Measurements from ENCODE around the gene NEURL1. TPM values are rescaled to one million over a fixed set of nuclear protein-coding genes. Genes with fewer than 3 reads are reported as not detected.
A peak's percentile ranks its signal among the peaks of the same experiment; 100 is the strongest.

The NEURL1 gene
- total RNA-seq, 1 donor from 2014 or later: 12.0 TPM

DNA sequence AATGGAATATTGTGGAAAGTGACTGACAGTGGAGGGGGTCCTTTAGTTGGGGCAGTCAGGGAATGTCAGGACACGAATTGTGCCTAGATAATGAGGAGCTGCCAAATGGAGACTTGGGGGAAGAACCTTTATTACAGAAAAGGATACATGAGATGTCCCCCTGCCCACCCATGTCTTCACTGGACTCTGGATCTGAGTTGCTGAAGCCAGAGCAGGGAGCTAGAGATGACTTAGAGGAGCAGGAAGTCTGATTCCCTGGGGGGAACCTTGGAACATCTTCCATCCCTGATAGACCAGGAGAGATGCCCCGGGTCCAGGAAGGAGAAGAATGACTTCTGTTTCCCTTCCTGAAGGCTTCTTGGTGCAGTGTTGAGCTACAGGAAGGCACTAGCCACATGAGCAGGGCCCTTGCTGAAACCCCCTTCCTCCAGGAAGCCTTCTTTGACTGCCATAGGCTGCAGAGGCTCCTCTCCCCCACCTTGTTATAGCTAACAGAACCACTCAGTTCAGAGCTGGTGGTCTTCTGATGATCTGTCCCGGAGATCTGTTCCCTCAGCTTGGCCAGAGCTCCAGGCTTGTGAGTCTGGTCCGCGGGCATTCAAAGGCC, 747 bp upstream of the NEURL1 start:
- H3K36me3 ChIP-seq (ENCODE audit: control insufficient read depth in 3 of 3, insufficient read depth in 3 of 3, low read length in 3 of 3): no peaks in the 10 kb centered on the region
- H3K9ac ChIP-seq (ENCODE audit: low read depth in 1 of 3, low read length in 3 of 3): no peak overlapping the region
- H3K27me3 ChIP-seq (ENCODE audit: control insufficient read depth in 3 of 3, insufficient read depth in 3 of 3, low read length in 3 of 3): peaks cover 16 to 35% (median 22%) of the 10 kb centered on the region in 3 donors
- H3K4me1 ChIP-seq (ENCODE audit: control insufficient read depth in 3 of 3, insufficient read depth in 3 of 3, low read length in 3 of 3): peaks cover 13 to 15% (median 14%) of the 10 kb centered on the region in 3 donors
- no peak overlapping the region for H3K4me3 ChIP-seq (ENCODE audit: low read length in 3 of 3)
- H3K27ac ChIP-seq (ENCODE audit: low read depth, low read length): no peak overlapping the region
- no peaks in the 10 kb centered on the region for H3K9me3 ChIP-seq (ENCODE audit: control insufficient read depth in 3 of 3, low read length in 3 of 3)

DNA sequence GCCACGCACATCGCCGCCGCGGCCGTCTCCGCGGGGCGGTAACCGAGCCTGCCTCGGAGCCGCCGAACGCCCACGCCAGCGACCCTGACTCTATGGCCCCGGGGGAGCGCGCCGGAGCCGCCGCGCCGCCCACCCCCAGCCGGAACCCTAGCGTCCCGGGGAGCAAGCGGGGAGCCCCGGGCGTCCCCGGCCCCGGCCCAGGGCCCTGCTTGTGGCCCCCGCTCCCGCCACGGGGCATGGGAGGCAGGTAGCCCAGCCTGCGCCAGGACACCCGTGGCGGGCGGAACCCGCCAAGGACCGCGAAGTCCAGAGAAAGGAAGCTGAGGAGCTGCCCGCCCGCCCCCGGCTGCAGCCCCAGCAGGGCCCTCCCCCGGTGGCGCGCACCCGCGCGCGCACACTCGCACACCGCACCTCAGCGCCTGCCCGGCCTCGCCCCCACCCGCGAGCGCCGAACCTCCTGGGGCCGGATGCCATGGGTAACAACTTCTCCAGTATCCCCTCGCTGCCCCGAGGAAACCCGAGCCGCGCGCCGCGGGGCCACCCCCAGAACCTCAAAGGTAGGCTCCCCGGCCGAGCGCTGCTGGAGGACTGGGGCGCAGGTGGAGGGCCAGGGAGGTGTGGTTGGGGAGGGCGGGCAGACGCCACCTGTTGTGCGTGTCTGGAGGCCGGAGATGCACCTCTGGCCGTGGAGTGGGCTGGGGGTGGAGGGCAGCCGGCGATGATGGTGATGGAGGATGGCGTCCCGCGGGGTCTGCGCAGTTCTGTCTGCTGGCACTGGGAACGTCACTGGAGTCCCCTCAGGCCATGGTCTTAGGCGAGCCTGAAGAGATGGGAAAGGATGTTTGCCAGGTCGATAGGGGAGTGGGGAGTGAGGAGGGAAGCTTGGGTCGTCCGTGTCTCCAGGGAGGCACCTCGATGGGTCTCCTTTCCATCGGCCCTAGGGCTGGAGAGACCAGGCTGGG, 692 bp downstream of the NEURL1 start:
- H3K9me3 ChIP-seq (ENCODE audit: control insufficient read depth in 3 of 3, low read length in 3 of 3): no peaks in the 10 kb centered on the region
- no peak overlapping the region for H3K27ac ChIP-seq (ENCODE audit: low read depth, low read length)
- peak overlapping the region in 2 of 3 donors; percentile 32 to 54 for H3K4me3 ChIP-seq (ENCODE audit: low read length in 3 of 3)
- H3K36me3 ChIP-seq (ENCODE audit: control insufficient read depth in 3 of 3, insufficient read depth in 3 of 3, low read length in 3 of 3): no peaks in the 10 kb centered on the region
- H3K4me1 ChIP-seq (ENCODE audit: control insufficient read depth in 3 of 3, insufficient read depth in 3 of 3, low read length in 3 of 3): peaks cover 13 to 15% (median 14%) of the 10 kb centered on the region in 3 donors
- peak overlapping the region in 1 of 3 donors; percentile 40 for H3K9ac ChIP-seq (ENCODE audit: low read depth in 1 of 3, low read length in 3 of 3)
- peaks cover 16 to 35% (median 22%) of the 10 kb centered on the region in 3 donors for H3K27me3 ChIP-seq (ENCODE audit: control insufficient read depth in 3 of 3, insufficient read depth in 3 of 3, low read length in 3 of 3)

DNA sequence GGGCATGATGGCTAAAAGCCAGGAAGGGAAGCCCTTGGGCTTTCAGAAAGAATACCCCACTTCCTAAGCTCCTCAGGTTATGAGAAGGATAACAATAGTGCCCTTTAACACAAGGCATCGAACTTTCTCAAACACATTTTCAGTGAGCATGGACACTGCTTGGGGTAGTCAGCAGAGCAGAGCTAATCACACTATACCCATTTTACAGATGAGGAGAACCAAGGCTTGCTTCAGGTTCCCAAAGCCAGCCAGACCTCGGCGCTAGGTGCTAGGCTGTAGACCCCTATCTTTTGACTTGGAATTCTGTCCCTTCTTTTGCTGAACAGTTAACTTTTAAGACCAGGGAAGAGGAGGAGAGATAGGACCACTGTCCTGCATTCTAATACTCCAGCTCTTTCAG, 1.8 kb downstream of the NEURL1 start:
- no peak overlapping the region for H3K4me3 ChIP-seq (ENCODE audit: low read length in 3 of 3)
- H3K36me3 ChIP-seq (ENCODE audit: control insufficient read depth in 3 of 3, insufficient read depth in 3 of 3, low read length in 3 of 3): no peaks in the 10 kb centered on the region
- H3K9ac ChIP-seq (ENCODE audit: low read depth in 1 of 3, low read length in 3 of 3): no peak overlapping the region
- peaks cover 16 to 35% (median 22%) of the 10 kb centered on the region in 3 donors for H3K27me3 ChIP-seq (ENCODE audit: control insufficient read depth in 3 of 3, insufficient read depth in 3 of 3, low read length in 3 of 3)
- peaks cover 13 to 15% (median 14%) of the 10 kb centered on the region in 3 donors for H3K4me1 ChIP-seq (ENCODE audit: control insufficient read depth in 3 of 3, insufficient read depth in 3 of 3, low read length in 3 of 3)
- no peak overlapping the region for H3K27ac ChIP-seq (ENCODE audit: low read depth, low read length)
- H3K9me3 ChIP-seq (ENCODE audit: control insufficient read depth in 3 of 3, low read length in 3 of 3): no peaks in the 10 kb centered on the region

DNA sequence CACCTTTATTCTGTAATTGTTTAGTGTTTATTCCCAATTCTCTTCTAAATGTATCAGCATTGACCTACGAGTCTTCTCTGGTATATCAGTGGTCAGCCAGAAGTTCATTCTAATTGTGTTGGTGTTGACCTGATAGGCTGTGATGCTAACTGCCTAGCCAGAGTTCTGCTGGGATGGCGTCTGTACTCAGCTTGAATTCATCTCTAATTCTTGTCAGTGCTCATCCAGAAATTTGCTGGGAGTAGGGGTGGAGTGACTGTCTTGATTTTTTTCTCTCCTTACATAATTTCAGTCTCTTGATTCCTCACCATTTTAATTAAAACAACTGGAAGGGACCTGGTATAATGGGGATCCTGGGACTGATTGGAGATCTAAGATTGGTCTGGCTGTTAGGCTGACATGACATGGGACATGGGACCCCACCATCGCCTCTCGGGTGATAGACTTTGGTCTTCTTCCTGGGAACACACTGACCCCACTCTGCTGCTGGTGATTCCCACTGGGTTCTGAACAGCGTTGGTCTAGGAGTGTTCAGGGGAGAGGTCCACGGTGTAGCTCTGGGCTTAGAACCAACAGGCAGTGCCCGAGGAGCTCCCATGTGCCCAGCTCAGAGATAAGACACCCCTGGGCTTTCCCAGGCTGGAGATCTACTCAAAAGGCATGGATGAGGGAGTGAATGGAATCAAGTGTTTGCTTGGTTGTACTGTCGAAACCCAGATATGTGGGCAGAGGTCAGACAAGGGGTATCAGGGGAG, 3.8 kb downstream of the NEURL1 start:
- Histone ChIP-seq H3K27me3 (ENCODE audit: control insufficient read depth in 3 of 3, insufficient read depth in 3 of 3, low read length in 3 of 3) (peaks cover 16 to 32% (median 24%) of the 10 kb centered on the region in 3 donors), H3K9me3 (ENCODE audit: control insufficient read depth in 3 of 3, low read length in 3 of 3) (no peaks in the 10 kb centered on the region), H3K4me3 (ENCODE audit: low read length in 3 of 3) (no peak overlapping the region), H3K27ac (ENCODE audit: low read depth, low read length) (no peak overlapping the region), H3K9ac (ENCODE audit: low read depth in 1 of 3, low read length in 3 of 3) (no peak overlapping the region), H3K4me1 (ENCODE audit: control insufficient read depth in 3 of 3, insufficient read depth in 3 of 3, low read length in 3 of 3) (peaks cover 6 to 11% (median 9%) of the 10 kb centered on the region in 3 donors), H3K36me3 (ENCODE audit: control insufficient read depth in 3 of 3, insufficient read depth in 3 of 3, low read length in 3 of 3) (no peaks in the 10 kb centered on the region)

DNA sequence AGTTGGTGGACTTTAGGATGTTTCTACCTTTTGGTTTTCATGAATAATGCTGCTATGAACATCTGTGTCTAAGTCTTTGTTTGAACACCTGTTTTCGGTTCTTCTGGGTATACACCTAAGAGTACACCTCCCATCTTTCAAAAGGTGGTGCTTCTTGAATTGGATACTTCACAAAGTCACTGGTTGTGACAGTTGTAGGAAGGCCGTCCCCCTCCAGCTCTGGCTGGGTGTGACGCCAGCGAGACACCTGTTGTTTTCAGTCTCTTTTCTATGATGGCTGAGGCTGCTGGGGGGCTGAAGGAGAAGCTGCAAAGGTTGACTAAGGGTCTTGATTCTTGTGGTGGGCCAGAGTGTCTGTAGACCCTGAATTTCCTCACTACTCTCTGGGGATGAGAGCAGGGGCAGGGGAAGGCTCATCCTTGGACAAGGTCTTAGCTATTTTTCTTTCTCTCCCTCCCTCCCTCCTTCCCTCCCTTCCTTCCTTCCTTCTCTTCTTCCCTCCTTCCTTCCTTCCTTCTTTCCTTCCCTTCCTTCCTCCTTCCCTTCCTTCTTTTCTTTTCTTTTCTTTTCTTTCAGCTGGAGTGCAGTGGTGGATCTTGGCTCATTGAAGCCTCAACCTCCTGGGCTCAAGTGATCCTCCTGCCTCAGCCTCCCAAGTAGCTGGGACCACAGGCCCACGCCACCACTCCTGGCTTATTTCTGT, 5.6 kb downstream of the NEURL1 start:
- no peak overlapping the region for H3K9ac ChIP-seq (ENCODE audit: low read depth in 1 of 3, low read length in 3 of 3)
- H3K27me3 ChIP-seq (ENCODE audit: control insufficient read depth in 3 of 3, insufficient read depth in 3 of 3, low read length in 3 of 3): peaks cover 11 to 25% (median 17%) of the 10 kb centered on the region in 3 donors
- peaks cover 2 to 6% (median 5%) of the 10 kb centered on the region in 3 donors for H3K4me1 ChIP-seq (ENCODE audit: control insufficient read depth in 3 of 3, insufficient read depth in 3 of 3, low read length in 3 of 3)
- H3K27ac ChIP-seq (ENCODE audit: low read depth, low read length): no peak overlapping the region
- H3K4me3 ChIP-seq (ENCODE audit: low read length in 3 of 3): no peak overlapping the region
- no peaks in the 10 kb centered on the region for H3K36me3 ChIP-seq (ENCODE audit: control insufficient read depth in 3 of 3, insufficient read depth in 3 of 3, low read length in 3 of 3)
- H3K9me3 ChIP-seq (ENCODE audit: control insufficient read depth in 3 of 3, low read length in 3 of 3): no peaks in the 10 kb centered on the region

DNA sequence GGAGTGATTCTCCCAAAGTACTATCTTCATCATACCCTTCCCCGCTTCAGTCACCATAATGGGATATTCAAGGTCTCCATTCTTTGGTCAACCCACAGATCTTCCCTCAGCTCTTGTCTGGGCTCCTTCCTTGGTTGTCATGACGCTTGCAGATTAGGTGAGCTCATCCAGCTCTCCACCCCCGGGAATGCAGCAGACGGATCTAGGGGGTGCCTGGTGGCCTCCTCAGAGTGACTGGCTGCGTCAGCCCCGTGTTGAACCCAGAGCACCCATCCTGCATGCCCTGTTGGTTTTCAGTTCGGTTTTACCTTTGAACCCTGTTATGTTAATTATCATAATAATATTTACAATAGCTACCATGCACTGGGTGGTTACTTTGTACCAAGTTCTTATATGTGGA, 6.4 kb downstream of the NEURL1 start:
- Histone ChIP-seq H3K4me3 (ENCODE audit: low read length in 3 of 3) (no peak overlapping the region), H3K27me3 (ENCODE audit: control insufficient read depth in 3 of 3, insufficient read depth in 3 of 3, low read length in 3 of 3) (peaks cover 5 to 19% (median 10%) of the 10 kb centered on the region in 3 donors), H3K36me3 (ENCODE audit: control insufficient read depth in 3 of 3, insufficient read depth in 3 of 3, low read length in 3 of 3) (no peaks in the 10 kb centered on the region), H3K9ac (ENCODE audit: low read depth in 1 of 3, low read length in 3 of 3) (no peak overlapping the region), H3K4me1 (ENCODE audit: control insufficient read depth in 3 of 3, insufficient read depth in 3 of 3, low read length in 3 of 3) (no peaks in the 10 kb centered on the region), H3K9me3 (ENCODE audit: control insufficient read depth in 3 of 3, low read length in 3 of 3) (no peaks in the 10 kb centered on the region), H3K27ac (ENCODE audit: low read depth, low read length) (no peak overlapping the region)

DNA sequence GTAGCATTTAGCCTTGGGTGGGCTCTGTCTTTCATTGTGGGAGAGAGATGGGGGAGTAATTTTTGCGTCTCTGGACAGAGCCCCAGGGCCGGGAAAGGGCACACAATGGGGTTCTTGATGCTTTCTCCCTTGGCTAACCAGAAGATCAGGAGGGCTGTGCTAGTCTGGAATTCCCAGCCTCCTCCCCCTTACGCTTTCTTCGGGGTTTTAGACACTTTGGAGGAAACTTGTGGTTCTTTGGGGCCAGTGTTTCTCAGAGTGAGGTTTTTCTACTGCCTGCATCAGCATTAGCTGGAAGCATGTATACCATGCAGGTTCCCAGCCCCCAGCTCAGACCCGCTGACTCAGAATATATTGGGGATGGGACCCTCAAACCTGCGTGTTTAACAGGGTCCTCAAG, 7.0 kb downstream of the NEURL1 start:
- Histone ChIP-seq H3K9me3 (ENCODE audit: control insufficient read depth in 3 of 3, low read length in 3 of 3) (no peaks in the 10 kb centered on the region), H3K36me3 (ENCODE audit: control insufficient read depth in 3 of 3, insufficient read depth in 3 of 3, low read length in 3 of 3) (no peaks in the 10 kb centered on the region), H3K27me3 (ENCODE audit: control insufficient read depth in 3 of 3, insufficient read depth in 3 of 3, low read length in 3 of 3) (peaks cover 4 to 13% (median 5%) of the 10 kb centered on the region in 3 donors), H3K27ac (ENCODE audit: low read depth, low read length) (no peak overlapping the region), H3K9ac (ENCODE audit: low read depth in 1 of 3, low read length in 3 of 3) (no peak overlapping the region), H3K4me3 (ENCODE audit: low read length in 3 of 3) (no peak overlapping the region), H3K4me1 (ENCODE audit: control insufficient read depth in 3 of 3, insufficient read depth in 3 of 3, low read length in 3 of 3) (no peaks in the 10 kb centered on the region)

DNA sequence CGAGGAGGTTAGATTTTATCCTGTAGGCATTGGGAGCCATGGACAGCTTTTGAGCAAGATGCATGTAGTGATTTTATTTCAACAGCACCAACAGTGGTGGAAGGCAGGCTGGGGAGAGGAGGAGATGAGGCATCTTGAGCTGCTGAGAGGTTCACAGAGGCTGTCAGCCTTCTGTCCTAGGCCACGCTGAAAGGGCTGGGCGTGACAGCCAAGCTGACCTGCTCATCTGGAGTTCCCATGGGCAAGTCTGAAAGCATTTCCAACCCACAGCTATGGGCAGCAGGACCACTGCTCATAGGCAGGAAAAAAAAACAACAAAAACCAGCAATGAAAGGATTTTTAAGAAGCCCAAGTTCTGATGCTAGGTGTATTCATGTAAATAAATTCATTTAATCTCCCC, 7.7 kb downstream of the NEURL1 start:
- Histone ChIP-seq H3K27me3 (ENCODE audit: control insufficient read depth in 3 of 3, insufficient read depth in 3 of 3, low read length in 3 of 3) (peaks cover 3 to 8% (median 5%) of the 10 kb centered on the region in 3 donors), H3K9me3 (ENCODE audit: control insufficient read depth in 3 of 3, low read length in 3 of 3) (no peaks in the 10 kb centered on the region), H3K9ac (ENCODE audit: low read depth in 1 of 3, low read length in 3 of 3) (no peak overlapping the region), H3K27ac (ENCODE audit: low read depth, low read length) (no peak overlapping the region), H3K4me3 (ENCODE audit: low read length in 3 of 3) (no peak overlapping the region), H3K36me3 (ENCODE audit: control insufficient read depth in 3 of 3, insufficient read depth in 3 of 3, low read length in 3 of 3) (no peaks in the 10 kb centered on the region), H3K4me1 (ENCODE audit: control insufficient read depth in 3 of 3, insufficient read depth in 3 of 3, low read length in 3 of 3) (no peaks in the 10 kb centered on the region)

DNA sequence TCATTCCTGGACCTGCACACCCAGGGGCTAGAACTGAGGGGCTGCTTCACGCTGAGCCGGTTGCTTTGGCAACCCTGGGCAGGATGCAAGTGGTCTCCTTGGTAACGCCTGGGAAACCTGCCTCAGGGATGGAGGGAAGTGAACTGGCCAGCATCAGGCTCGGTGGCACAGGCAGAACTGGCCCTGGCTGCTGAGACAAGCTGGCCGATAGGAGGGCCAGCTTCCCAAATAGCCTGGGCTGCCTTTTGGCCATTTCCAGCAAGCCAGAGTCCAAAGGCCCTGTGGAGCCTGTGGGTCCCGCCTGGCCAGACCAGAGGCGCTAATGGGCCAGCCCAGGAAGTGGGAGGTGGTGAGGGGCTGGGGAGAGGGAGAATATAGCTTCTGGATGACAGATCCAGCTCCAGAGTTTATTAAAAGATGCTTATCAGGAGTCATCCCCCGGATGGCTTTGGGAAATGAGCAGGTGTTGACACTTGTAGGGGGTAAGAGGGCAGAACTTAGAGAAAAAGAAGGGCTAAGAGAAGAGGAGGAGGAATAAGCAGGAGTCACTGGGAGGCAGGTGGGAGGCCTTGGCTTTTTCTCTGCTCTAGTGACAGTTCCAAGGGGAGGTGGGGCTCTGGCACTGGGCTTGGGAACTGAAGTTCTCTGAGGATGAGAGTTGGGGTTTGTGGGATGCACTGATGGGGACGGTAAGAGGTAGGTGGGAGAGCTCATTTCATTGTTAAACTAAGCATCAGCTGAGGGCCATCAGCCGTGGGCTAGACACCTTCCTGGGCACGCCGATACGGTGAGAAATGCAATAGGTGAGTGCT, 9.6 kb downstream of the NEURL1 start:
- Histone ChIP-seq H3K4me1 (ENCODE audit: control insufficient read depth in 3 of 3, insufficient read depth in 3 of 3, low read length in 3 of 3) (no peaks in the 10 kb centered on the region), H3K27ac (ENCODE audit: low read depth, low read length) (no peak overlapping the region), H3K36me3 (ENCODE audit: control insufficient read depth in 3 of 3, insufficient read depth in 3 of 3, low read length in 3 of 3) (no peaks in the 10 kb centered on the region)

More for the DNA sequence above, 9.6 kb downstream of the NEURL1 start:
- H3K9ac ChIP-seq (ENCODE audit: low read depth in 1 of 3, low read length in 3 of 3): no peak overlapping the region
- H3K4me3 ChIP-seq (ENCODE audit: low read length in 3 of 3): no peak overlapping the region
- no peaks in the 10 kb centered on the region for H3K9me3 ChIP-seq (ENCODE audit: control insufficient read depth in 3 of 3, low read length in 3 of 3)
- peaks cover 0 to 3% (median 0%) of the 10 kb centered on the region in 3 donors for H3K27me3 ChIP-seq (ENCODE audit: control insufficient read depth in 3 of 3, insufficient read depth in 3 of 3, low read length in 3 of 3)

Measured in skeletal muscle tissue (tissue), 4 donors.